ENCODE measurements around the gene PCDHB16.
"Not testable (repeated sequence)": the region's sequence is repeated elsewhere in the genome, so short reads cannot be mapped to it uniquely, and the experiment has no call there.

GRCh38 chr5:141157356-141157755 lies 24.8 kb upstream of the PCDHB16 start:
- not testable (repeated sequence) for TF ChIP-seq CTCF (conservative IDR thresholded peaks at IDR 0.05); EZH2 (IDR thresholded peaks at IDR 0.05; ENCODE audit: low read depth)

Data from PC-9 (cell line).